Right lobe of liver (tissue), 6 donors: ENCODE data around the gene DNMT3A. TPM values are rescaled to one million over a fixed set of nuclear protein-coding genes. Genes with fewer than 3 reads are reported as not detected.

Experiments
- ATAC-seq, 4 donors: fragments of 200-7000 bp; cut with Tn5 transposase; one replicate each; pipeline ENCODE4 v1.9.1; 2020; ENCODE audit warnings: mild to moderate bottlenecking in 4 of 4, moderate library complexity in 4 of 4
- DNase-seq, 3 donors: peaks; one replicate each; pipeline ENCODE4 v3.0.0-alpha.2; 2020
- H3K27ac ChIP-seq, 3 donors: fragments of 200-600 bp; one replicate each; pipeline ENCODE4 v1.8.0; 2022
- H3K27me3 ChIP-seq, 2 donors: fragments of 200-600 bp; one replicate each; pipeline ENCODE4 v1.8.0; 2022
- H3K36me3 ChIP-seq, 4 donors: fragments of 200-600 bp; sonication (generic) in 1 of 4; one replicate each; pipeline versions ENCODE4 v1.5.1 to v1.8.0; 2017 to 2022; ENCODE audit warnings: control low read depth in 1 of 4
- H3K4me1 ChIP-seq, 4 donors: fragments of 200-600 bp; sonication (generic) in 1 of 4; one replicate each; pipeline versions ENCODE4 v1.5.1 to v1.8.0; 2017 to 2022; ENCODE audit warnings: control low read depth in 1 of 4
- H3K4me3 ChIP-seq, 3 donors: fragments of 200-600 bp; one replicate each; pipeline ENCODE4 v1.8.0; 2022
- H3K9me3 ChIP-seq, 4 donors: fragments of 200-600 bp; sonication (generic) in 1 of 4; one replicate each; pipeline versions ENCODE4 v1.5.1 to v1.8.0; 2017 to 2022; ENCODE audit warnings: control low read depth in 1 of 4
- POLR2A ChIP-seq: fragments of 450-650 bp; IDR thresholded peaks from one replicate; pipeline ENCODE4 v1.6.1; 2017; ENCODE audit warnings: antibody characterized with exemption, mild to moderate bottlenecking
- WGBS: methylation state at CpG from one replicate; pipeline ENCODE4 v1.1.6; 2018; ENCODE audit warnings: low coverage, low lambda C conversion rate; ENCODE audit not compliant: insufficient coverage; ENCODE audit errors: missing lambda C conversion rate; 5-methylcytosine and 5-hydroxymethylcytosine counted together
- intact Hi-C, 2 donors: fragments of 100-400 bp; cut with DNase I; formaldehyde crosslinking; loops; one replicate each; pipeline versions ENCODE4 v1.11.2 to v1.14.1; 2022
- total RNA-seq, 6 experiments: library from RNA; depleted of rRNA in 2 of 6; stranded (reverse); fragments of >200 nt in 2 of 6; fragmentation: NEBNext Ultra II Directional in 3 of 6; extraction: Animal tissue kit (Norgen Biotek cat#: 25700) in 3 of 6; gene quantifications; one replicate each; pipeline versions ENCODE4 v1.1.0 to v1.2.4, GENCODE V29; 2016 to 2023
- TF ChIP-seq, protein P1 (sequence below), 4 donors: fragments of 200-600 bp in 3 of 4; fragments of 450-650 bp in 1 of 4; IDR thresholded peaks; one replicate each; pipeline versions ENCODE4 v1.5.1 to v1.8.0; 2016 to 2022; ENCODE audit warnings: antibody characterized with exemption in 4 of 4, mild to moderate bottlenecking in 2 of 4
- donor health status: DM: no; HTN: yes; CAD: no.
- donor health status: DM: no; HTN: no; CAD: no.
- donor health status: DM: no; HTN: no; CAD: no.
- donor health status: DM: no; HTN: yes; CAD: no.
- donor health status: DM: no; HTN: yes; CAD: no.

DNMT3A gene
- total RNA-seq, 6 experiments from 2014 or later, result 4.9 to 13.3 (median 9.3) TPM

DNA sequence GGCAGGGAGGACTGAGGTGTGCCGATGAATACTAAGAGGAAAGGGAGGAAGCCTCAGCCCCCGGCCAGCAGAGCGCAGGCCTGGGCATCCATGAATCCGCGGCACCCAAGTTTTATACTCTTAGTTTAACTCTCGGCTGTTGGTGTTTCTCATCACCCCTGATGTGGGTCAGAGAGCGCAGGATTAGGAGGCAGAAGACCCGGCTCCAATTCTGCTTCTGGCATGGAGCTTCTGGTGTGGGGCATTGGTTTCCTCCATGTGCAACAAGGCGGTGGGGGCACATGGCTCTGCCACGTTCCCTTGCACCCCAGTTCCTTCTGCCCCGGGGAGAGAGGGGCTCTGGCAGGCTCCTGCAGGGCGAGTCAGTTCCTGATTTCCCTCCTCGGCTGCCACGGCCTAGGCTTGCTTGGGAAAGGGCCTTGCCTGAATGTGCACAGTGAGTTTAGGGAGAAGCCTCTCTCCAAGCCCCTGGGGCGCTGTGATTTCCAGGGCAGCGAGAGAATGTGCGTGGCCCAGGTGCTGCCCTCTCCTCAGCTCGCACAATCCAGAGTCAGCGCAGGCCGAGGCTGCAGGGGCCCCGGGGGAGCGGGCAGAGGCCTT lies 36.2 kb upstream of the DNMT3A start:
- WGBS, result 92% methylated on average over 2 of the region's 22 CpGs
- Histone ChIP-seq H3K9me3 (no peaks in the 10 kb centered on the region), H3K36me3 (no peaks in the 10 kb centered on the region), H3K4me3 (no peak overlapping the region), H3K27me3 (no peaks in the 10 kb centered on the region), H3K4me1 (peaks cover 0 to 15% (median 1%) of the 10 kb centered on the region in 4 donors), H3K27ac (no peak overlapping the region)
- ATAC-seq (no peak), DNase-seq (no peak)
- no peak for TF ChIP-seq POLR2A
- TF ChIP-seq, protein P1, sequence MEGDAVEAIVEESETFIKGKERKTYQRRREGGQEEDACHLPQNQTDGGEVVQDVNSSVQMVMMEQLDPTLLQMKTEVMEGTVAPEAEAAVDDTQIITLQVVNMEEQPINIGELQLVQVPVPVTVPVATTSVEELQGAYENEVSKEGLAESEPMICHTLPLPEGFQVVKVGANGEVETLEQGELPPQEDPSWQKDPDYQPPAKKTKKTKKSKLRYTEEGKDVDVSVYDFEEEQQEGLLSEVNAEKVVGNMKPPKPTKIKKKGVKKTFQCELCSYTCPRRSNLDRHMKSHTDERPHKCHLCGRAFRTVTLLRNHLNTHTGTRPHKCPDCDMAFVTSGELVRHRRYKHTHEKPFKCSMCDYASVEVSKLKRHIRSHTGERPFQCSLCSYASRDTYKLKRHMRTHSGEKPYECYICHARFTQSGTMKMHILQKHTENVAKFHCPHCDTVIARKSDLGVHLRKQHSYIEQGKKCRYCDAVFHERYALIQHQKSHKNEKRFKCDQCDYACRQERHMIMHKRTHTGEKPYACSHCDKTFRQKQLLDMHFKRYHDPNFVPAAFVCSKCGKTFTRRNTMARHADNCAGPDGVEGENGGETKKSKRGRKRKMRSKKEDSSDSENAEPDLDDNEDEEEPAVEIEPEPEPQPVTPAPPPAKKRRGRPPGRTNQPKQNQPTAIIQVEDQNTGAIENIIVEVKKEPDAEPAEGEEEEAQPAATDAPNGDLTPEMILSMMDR (IDR thresholded peaks at IDR 0.05), result no peak
- intact Hi-C loops, result no loop called here

DNA sequence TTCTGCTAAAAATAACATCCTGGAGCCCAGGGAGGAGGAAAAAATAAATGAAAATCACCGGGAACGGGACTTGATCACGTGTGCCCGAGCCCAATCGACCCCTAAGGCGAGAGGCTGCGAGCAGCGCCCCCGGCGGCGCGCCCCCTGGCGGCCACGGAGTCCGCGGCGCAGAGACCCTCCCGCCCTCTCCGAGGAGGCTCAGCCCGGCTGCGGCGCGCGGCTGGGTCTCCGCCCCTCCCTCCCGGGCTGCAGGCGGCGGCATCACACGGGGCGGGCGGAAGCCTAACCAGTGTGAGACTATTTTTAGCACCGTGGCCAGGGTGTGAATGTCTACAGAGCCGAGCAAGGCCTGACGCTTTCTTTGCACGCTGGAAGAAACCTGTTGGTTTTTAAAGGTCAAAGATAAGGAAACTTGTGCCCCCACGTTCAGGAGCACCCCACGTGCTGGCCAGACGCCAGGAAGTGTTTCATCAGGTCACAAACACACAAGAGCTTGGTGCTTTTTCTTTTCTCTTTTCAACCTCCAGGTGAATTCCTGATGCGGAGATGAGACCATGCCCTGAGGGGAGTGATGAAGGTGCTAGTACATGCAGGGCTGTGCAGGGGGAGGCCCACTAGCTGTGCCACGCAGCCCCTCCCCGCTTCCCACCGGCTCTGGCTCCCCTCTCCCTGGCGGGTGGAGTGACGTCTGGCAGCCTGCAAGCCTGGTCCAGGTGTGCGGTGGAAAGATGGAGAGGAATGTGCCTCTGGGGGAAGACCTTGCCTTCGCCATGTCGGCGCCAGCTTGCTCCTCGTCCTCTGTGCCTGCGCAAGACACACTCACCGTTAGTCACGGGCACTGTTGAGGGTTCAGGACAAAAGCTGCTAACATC lies 35.3 kb upstream of the DNMT3A start:
- intact Hi-C loops, result no loop called here
- peak; percentile 81 to 86 (median 86) for ATAC-seq

DNA sequence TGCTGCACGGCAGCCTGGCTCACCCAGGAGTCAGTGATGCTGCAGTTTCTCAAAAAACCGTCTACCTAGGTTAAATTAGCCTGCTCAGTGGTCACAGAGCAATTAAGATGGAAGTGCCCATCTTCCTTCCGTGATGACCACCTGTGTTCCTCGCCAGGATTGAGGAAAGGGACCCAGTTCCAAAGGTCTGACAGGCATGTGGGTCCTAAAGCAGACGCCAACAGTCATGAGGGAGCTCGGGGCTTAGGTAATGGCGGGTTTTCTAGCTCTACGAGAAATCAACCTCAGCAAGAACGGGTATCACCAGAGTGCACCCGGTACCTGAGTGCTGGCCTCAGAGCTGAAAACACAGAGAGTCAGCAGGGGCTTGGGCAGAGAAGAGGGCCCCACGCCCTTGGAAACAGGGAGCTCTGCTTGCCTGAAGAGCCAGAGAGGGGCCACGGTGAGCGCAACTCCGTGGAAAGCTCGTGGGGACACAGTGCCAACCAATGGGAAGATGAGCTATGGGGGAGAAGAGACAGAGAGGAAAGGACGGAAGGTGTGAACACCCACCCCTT lies 34.3 kb upstream of the DNMT3A start:
- WGBS, result 85% methylated on average over 10 of the region's 16 CpGs
- intact Hi-C loops, result no loop called here

More for the DNA sequence above, 35.3 kb upstream of the DNMT3A start:
- peak; percentile 68 to 85 (median 82) for DNase-seq
- WGBS, result 57% methylated on average over 11 of the region's 52 CpGs
- no peak overlapping the region for H3K27ac ChIP-seq
- H3K36me3 ChIP-seq, result no peaks in the 10 kb centered on the region
- H3K4me3 ChIP-seq, result peak overlapping the region in 2 of 3 donors; percentile 0 to 24
- no peaks in the 10 kb centered on the region for H3K27me3 ChIP-seq
- no peaks in the 10 kb centered on the region for H3K9me3 ChIP-seq
- TF ChIP-seq POLR2A, result no peak
- TF ChIP-seq, protein P1 (IDR thresholded peaks at IDR 0.05), result peak; percentile 74 to 98 (median 94)
- H3K4me1 ChIP-seq, result peaks cover 0 to 15% (median 1%) of the 10 kb centered on the region in 4 donors

DNA sequence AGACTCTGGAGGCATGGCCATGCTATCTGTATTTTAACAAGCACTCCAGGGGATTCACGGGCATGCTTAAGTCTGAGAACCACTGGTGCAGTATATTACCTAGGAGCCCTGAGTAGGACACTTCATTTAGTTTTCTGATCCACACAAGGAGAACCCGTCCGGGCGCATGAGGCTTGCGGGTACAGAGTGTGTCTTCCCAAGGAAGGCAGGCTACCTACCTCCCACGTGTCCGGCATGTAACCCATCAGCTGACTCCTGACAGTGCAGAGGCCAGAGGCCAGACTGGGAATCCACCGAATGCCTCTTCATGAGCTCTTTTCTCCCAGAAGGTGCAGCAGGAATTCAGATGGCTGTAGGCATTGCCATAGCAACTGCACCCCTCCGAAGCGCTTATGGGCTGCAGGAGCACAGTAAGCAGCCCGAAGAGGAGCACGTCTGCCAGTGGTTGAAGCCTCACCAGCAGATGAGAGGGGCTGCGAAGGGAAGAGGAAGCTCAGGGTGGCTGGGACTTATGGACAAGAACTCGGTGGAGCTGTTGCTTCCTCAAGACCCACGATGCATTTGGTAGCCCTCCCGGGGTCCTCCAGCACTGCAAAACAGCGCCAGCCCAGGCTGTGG lies 33.8 kb upstream of the DNMT3A start:
- Histone ChIP-seq H3K36me3 (no peaks in the 10 kb centered on the region), H3K4me1 (peaks cover 0 to 15% (median 1%) of the 10 kb centered on the region in 4 donors), H3K4me3 (no peak overlapping the region), H3K27me3 (no peaks in the 10 kb centered on the region), H3K27ac (no peak overlapping the region), H3K9me3 (no peaks in the 10 kb centered on the region)
- no peak for TF ChIP-seq POLR2A
- TF ChIP-seq, protein P1 (IDR thresholded peaks at IDR 0.05), result no peak
- WGBS, result 95% methylated on average over 8 of the region's 17 CpGs
- ATAC-seq (no peak), DNase-seq (no peak)
- intact Hi-C loops, result no loop called here

More for the DNA sequence above, 34.3 kb upstream of the DNMT3A start:
- no peak for ATAC-seq
- no peak for TF ChIP-seq POLR2A
- TF ChIP-seq, protein P1 (IDR thresholded peaks at IDR 0.05), result no peak
- Histone ChIP-seq H3K4me1 (peaks cover 0 to 15% (median 1%) of the 10 kb centered on the region in 4 donors), H3K27ac (no peak overlapping the region), H3K9me3 (no peaks in the 10 kb centered on the region), H3K4me3 (no peak overlapping the region), H3K27me3 (no peaks in the 10 kb centered on the region), H3K36me3 (no peaks in the 10 kb centered on the region)
- no peak for DNase-seq
